DMS 273 (cell line): ENCODE data around the gene COL1A2.

Source experiments
- DNase-seq: peaks from one replicate; lab custom pipeline; 2025; ENCODE audit not compliant: unreplicated experiment; lab: John Stamatoyannopoulos, UW

COL1A2 gene

DNA sequence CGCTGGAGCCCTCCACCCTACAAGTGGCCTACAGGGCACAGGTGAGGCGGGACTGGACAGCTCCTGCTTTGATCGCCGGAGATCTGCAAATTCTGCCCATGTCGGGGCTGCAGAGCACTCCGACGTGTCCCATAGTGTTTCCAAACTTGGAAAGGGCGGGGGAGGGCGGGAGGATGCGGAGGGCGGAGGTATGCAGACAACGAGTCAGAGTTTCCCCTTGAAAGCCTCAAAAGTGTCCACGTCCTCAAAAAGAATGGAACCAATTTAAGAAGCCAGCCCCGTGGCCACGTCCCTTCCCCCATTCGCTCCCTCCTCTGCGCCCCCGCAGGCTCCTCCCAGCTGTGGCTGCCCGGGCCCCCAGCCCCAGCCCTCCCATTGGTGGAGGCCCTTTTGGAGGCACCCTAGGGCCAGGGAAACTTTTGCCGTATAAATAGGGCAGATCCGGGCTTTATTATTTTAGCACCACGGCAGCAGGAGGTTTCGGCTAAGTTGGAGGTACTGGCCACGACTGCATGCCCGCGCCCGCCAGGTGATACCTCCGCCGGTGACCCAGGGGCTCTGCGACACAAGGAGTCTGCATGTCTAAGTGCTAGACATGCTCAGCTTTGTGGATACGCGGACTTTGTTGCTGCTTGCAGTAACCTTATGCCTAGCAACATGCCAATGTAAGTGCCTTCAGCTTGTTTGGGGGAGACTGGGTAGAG, at the start of gene COL1A2:
Gene COL1A2, plus strand, starts transcription at position 459 of the 704 bp plus-strand sequence. Its CDS starts 137 bp downstream, at position 596.
- DNase-seq = peak; percentile 63

DNA sequence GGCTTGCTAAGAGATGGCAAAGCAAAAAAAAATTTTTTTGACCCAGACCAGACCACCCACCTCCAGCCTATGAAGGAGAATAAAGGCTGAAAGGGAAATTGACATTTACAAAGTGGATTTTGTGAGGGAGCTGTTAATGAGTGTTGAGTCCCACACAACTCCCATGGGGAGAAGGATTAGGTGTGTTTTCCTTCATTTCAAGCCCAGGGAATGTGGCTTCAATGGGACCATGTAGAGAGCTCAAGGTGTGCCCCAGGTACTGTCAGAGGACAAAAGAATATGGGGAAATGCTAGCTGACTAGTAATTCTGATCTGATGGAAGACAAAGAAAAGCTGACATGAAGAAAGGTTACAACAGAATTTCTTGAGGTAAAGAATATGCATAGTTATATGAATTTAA, 48.8 kb upstream of the COL1A2 start:
- DNase-seq = no peak

- no peak for DNase-seq
These were observed 46.6 kb upstream of the COL1A2 start for GRCh38 chr7:94348142-94348541.

- no peak for DNase-seq
These were observed 44.0 kb upstream of the COL1A2 start for GRCh38 chr7:94350734-94351133.

- no peak for DNase-seq
These were observed 43.0 kb upstream of the COL1A2 start for GRCh38 chr7:94351703-94352102.

DNA sequence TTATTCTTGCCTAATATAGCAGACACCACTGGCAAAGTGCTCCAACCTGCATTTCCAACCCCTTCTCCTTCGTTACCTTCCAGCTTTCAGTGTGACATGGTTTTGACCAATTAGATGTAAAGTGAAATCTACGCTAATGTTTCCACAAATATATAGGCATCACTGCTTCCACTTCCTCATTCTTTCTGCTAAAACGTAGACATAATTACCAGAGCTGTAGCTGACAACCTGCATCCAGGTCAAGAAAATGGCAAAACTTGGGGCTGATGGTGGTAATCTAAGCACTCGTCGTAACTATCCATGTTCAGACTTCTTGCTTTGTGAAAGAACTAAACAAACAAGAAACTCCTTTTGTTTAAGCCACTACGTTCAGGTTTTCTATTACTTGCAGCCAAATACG, 41.8 kb upstream of the COL1A2 start:
- DNase-seq = no peak

GRCh38 chr7:94354953-94355352, 39.7 kb upstream of the COL1A2 start:
- no peak for DNase-seq

- DNase-seq = peak; percentile 45
These were observed 39.2 kb upstream of the COL1A2 start for GRCh38 chr7:94355454-94355853.

DNA sequence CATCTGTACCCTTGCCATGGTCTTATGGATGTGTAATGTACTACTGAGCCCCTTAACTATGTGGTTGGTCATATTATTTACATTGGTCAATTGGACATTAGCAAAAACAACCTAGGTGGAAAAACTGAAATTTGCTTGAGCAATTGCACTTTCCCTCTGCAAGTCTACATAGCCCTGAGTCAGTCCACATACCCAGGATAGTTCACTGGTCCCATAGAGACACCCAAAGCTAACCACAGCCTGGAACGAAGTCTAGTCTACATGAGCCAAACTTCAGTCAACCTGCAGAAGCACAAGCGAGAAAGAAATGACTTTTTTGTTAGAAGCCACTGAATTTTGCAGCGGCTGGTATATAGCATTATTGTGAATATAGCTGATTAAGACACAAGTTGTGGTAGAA, 37.6 kb upstream of the COL1A2 start:
- no peak for DNase-seq

DNA sequence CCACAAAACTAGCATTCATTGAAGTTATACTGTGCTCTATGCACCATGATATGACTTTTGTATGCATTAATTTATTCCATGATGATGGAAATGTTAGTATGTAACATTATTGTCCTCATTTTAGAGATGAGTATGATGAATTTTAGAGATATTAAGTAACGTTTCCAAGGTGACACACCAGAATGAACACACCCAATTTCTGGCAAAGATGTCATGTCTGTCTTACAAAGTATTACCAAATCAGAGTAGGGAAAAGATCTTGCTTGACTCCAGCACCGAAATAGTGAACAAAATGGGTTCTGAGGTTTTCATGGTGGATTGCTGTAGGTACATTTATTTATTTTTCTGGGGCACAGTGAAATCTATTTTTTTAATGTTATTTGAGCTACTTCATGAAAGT, 33.8 kb upstream of the COL1A2 start:
- DNase-seq = no peak

- no peak for DNase-seq
These were observed 32.4 kb upstream of the COL1A2 start for GRCh38 chr7:94362276-94362675.

- no peak for DNase-seq
These were observed 29.9 kb upstream of the COL1A2 start for GRCh38 chr7:94364816-94365215.

DNA sequence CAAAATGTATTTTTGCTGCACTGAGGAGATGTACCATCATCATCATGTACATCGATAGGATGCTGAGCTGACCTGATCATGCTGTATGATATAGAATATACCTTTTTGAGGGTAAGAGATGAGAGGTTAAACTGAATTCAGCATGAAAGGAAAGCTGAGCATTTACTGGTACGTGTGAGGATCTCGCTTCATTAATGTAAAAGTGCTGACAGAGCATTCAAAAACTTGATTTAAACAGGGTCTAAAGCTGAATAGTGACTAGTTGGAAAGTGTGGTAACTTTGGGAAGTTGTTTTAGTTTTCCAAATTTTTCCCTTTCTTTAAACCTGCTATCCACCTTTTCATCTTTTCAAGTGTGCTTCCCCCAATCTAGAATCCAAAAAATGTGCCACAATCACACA, 28.5 kb upstream of the COL1A2 start:
- no peak for DNase-seq

GRCh38 chr7:94366832-94367231, 27.9 kb upstream of the COL1A2 start:
- no peak for DNase-seq

GRCh38 chr7:94367949-94368348, 26.7 kb upstream of the COL1A2 start:
- DNase-seq = peak; percentile 14

- DNase-seq = peak; percentile 87
These were observed 26.3 kb upstream of the COL1A2 start for GRCh38 chr7:94368371-94368791.

GRCh38 chr7:94374231-94374630, 20.5 kb upstream of the COL1A2 start:
- peak; percentile 83 for DNase-seq

DNA sequence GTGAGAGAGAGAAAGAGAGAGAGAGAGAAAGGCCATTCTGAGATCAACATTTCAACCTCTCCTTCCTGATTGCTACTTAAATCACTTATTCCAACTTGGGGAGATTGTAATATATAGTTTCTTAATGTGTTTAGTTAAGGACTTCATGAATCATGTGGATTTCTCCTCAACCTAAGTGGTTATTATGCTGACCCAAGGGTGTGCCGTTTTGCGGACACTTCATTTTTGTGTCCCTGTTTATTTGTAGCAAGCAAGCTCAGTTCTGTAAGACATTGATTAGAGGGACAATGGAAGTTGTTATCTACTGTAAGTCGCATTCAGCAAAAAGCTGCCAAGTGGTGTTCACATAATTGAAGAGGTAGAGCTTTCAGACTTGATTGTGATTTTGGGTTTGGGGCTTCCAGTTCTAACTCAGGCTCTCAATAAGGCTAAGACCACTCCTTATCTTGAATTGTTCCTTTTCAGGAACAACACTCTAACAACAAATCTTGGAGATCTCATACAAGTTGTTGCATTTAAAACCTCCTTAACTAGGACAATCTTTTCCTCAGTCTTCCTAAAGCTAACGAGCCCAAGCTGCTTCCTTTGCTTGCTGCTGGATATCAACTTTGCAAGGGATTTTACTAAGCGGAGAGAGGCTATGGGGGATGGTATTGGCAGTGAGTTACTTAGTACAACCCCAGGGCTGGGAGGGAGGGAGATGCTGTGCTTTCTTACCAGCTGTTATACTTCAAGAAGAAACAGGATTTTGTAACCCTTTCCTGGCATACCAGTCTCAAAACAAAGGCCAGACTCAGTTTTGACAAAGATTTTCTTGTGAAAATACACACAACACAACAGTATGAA, 19.8 kb upstream of the COL1A2 start:
- peak; percentile 88 for DNase-seq

DNA sequence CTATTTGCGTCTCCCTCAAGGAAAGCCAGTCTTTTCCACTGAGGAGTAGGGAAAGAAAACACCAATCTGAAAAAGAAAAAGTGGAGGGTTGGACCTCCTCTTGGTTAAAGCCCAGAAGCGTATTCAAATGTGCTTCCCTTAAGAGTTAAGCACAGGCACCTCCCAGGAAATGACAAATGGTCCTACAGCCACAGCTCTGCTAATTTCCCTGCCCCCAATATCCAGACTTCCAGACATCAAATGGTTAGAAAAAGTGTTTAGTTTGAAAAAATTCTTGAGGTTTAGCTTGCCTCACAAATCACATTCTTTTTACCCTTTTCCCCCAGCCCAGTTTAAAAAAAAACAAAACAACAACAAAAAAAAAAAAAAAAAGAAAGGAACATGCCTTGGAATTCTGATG, 19.0 kb upstream of the COL1A2 start:
- DNase-seq = peak; percentile 61

- DNase-seq = no peak
These were observed 18.4 kb upstream of the COL1A2 start for GRCh38 chr7:94376281-94376680.

DNA sequence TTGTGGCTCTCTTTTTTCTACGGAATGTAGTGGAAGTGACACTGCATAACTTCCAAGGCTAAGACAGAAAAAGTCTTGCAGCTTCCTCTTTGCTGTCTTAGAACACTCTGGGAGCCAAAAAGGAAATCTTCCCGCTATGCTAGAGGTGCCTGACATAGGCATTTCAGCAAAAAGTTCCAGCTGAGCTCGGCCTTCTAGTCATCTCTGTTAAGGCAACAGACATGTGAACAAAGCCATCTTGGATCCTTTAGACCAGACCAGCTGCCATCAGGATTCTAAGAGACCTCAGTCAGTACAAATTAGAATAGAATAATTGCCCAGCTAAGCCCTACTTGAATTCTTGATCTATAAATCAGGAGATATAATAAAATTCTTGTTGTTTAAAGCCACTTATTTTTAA, 16.3 kb upstream of the COL1A2 start:
- DNase-seq = no peak

DNA sequence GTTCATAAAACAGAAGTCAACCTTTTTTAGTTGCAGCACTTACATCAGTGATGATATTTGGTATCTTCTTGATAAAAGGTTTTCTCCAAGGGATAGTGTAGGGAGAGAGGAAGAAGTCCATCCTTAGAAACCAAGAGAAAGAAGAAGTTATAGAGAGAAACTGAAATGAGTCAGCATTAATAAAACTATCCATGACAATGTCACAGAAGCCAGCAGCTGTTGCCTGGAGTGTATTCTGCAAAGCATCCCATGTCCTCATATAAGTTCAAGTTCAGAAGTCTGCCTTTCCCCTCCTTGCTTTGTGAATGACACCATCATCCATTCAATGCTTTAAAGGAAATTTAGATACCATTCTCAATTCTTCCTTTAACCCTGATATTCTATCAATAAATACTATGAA, 14.4 kb upstream of the COL1A2 start:
- DNase-seq = no peak
